HUES6 (cell line): ENCODE data around the gene RADIL.

ENCODE experiments used
- H3K27ac ChIP-seq: 2 replicates; pipeline ENCODE4 v1.7.0; 2013; ENCODE audit warnings: low read depth, mild to moderate bottlenecking, low read length, inconsistent platforms
- H3K27me3 ChIP-seq: 2 replicates; pipeline ENCODE4 v1.6.1; 2013; ENCODE audit warnings: low read length; ENCODE audit not compliant: control insufficient read depth, insufficient read depth
- H3K36me3 ChIP-seq: 2 replicates; pipeline ENCODE4 v1.6.1; 2013; ENCODE audit warnings: low read length; ENCODE audit not compliant: control insufficient read depth, insufficient read depth
- H3K4me1 ChIP-seq: 2 replicates; pipeline ENCODE4 v1.6.1; 2013; ENCODE audit warnings: low read length; ENCODE audit not compliant: control insufficient read depth, insufficient read depth
- H3K4me3 ChIP-seq: 2 replicates; pipeline ENCODE4 v1.5.1; 2013; ENCODE audit warnings: low read depth, low read length
- H3K9ac ChIP-seq: one replicate; pipeline ENCODE4 v1.6.1; 2013; ENCODE audit warnings: mild to moderate bottlenecking, low read length
- H3K9me3 ChIP-seq: 2 replicates; pipeline ENCODE4 v1.6.1; 2013; ENCODE audit warnings: low read depth, low read length; ENCODE audit not compliant: control insufficient read depth, insufficient read depth

The RADIL gene

GRCh38 chr7:4759211-4759610 lies 124.3 kb downstream of the RADIL start:
- Histone ChIP-seq H3K4me1 (no peaks in the 10 kb centered on the region), H3K9me3 (no peaks in the 10 kb centered on the region), H3K27ac (no peak overlapping the region), H3K4me3 (no peak overlapping the region), H3K9ac (no peak overlapping the region), H3K27me3 (no peaks in the 10 kb centered on the region), H3K36me3 (peaks cover 82% of the 10 kb centered on the region)

GRCh38 chr7:4758791-4759190 lies 124.7 kb downstream of the RADIL start:
- H3K4me3 ChIP-seq, result no peak overlapping the region
- peaks cover 79% of the 10 kb centered on the region for H3K36me3 ChIP-seq
- no peak overlapping the region for H3K9ac ChIP-seq
- H3K27me3 ChIP-seq, result no peaks in the 10 kb centered on the region
- no peak overlapping the region for H3K27ac ChIP-seq
- H3K9me3 ChIP-seq, result no peaks in the 10 kb centered on the region
- no peaks in the 10 kb centered on the region for H3K4me1 ChIP-seq

- Histone ChIP-seq H3K4me3 (no peak overlapping the region), H3K9ac (no peak overlapping the region), H3K27me3 (no peaks in the 10 kb centered on the region), H3K27ac (no peak overlapping the region), H3K4me1 (no peaks in the 10 kb centered on the region), H3K9me3 (no peaks in the 10 kb centered on the region), H3K36me3 (peaks cover 72% of the 10 kb centered on the region)
These were observed 125.4 kb downstream of the RADIL start for GRCh38 chr7:4758111-4758510.

- H3K36me3 ChIP-seq, result peaks cover 45% of the 10 kb centered on the region
- no peak overlapping the region for H3K27ac ChIP-seq
- H3K9me3 ChIP-seq, result no peaks in the 10 kb centered on the region
- H3K27me3 ChIP-seq, result no peaks in the 10 kb centered on the region
- no peaks in the 10 kb centered on the region for H3K4me1 ChIP-seq
- H3K9ac ChIP-seq, result no peak overlapping the region
- no peak overlapping the region for H3K4me3 ChIP-seq
These were observed 128.5 kb downstream of the RADIL start for GRCh38 chr7:4755045-4755444.

DNA sequence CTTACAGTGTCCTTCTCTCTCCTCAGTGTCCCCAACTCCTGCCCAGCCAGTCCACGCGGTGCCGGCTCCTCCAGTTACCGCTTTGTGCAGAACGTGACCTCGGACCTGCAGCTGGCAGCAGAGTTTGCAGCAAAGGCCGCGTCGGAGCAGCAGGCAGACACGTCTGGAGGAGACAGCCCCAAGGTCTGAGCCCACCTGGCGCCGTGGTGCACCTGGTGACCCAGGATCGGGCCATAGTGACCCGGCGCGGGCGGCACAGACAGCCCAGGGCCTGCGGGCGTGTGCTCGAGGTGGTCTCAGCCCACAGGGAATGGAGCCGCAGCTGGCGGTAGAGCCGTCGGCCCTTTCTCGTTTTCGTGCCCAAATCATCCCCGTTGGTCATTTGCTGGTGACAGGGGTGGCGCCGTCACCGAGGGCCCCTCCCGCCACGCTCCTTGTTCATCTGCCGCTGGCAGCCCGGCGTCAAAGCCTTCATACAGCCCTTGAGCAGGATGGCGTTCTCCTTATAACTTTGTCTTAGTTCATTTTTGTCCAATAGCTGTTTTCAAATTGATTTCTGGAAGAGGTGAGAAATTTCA lies 129.0 kb downstream of the RADIL start:
- H3K4me3 ChIP-seq, result no peak overlapping the region
- peaks cover 41% of the 10 kb centered on the region for H3K36me3 ChIP-seq
- no peak overlapping the region for H3K27ac ChIP-seq
- no peaks in the 10 kb centered on the region for H3K27me3 ChIP-seq
- H3K9me3 ChIP-seq, result no peaks in the 10 kb centered on the region
- H3K4me1 ChIP-seq, result no peaks in the 10 kb centered on the region
- no peak overlapping the region for H3K9ac ChIP-seq

GRCh38 chr7:4753598-4754432 lies 129.7 kb downstream of the RADIL start:
- no peak overlapping the region for H3K4me3 ChIP-seq
- no peaks in the 10 kb centered on the region for H3K4me1 ChIP-seq
- peaks cover 37% of the 10 kb centered on the region for H3K36me3 ChIP-seq
- no peak overlapping the region for H3K27ac ChIP-seq
- H3K27me3 ChIP-seq, result no peaks in the 10 kb centered on the region
- no peak overlapping the region for H3K9ac ChIP-seq
- H3K9me3 ChIP-seq, result no peaks in the 10 kb centered on the region

DNA sequence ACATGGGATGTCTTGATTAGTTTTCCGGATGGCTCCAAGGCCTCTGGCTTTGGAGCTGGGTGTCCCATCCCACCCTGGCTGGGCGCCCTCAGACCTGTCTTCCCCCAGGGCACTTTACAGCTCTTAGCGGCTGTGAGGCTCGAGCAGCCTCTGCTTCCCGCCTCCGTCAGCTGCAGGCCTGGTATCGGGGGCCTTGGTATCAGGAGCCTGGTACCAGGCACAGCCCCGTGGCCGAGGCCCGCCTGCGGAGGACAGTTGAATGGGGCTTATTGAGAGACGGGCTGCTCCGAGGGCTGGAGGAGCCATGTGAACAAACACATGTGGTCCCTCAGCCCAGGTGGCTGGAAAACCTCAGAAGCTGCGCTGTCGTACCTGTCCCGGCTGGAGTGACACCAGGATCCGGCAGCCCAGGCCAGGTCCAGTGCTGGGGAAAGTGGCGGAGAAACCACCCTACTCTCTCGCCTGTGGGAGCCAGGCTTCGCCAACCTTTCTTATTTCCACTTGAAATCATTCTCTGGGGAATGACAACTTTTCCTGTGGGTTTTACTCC lies 132.0 kb downstream of the RADIL start:
- Histone ChIP-seq H3K4me3 (no peak overlapping the region), H3K27me3 (no peaks in the 10 kb centered on the region), H3K4me1 (no peaks in the 10 kb centered on the region; the same call in 1 of the 2 replicates), H3K9ac (no peak overlapping the region), H3K36me3 (peaks cover 20% of the 10 kb centered on the region), H3K27ac (no peak overlapping the region), H3K9me3 (no peaks in the 10 kb centered on the region)

DNA sequence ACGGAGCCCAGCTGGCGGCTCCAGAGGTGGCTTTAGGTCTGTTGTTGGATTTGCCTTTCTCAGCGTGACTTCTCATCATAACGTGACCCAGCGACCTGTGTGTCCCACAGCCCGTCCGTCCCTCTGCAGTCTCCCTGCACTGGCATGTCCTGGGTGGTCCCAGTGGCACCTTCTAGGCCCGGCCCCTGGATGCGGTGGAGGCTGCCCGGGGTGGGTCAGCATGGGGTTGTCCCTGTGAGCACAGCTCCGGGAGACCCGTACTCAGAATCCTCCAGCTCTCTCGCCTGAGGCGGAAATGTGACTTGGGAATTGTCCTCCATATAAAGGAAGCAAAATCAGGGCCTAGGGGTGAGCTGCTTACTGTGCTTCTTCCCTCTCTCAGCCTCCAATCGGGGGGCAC lies 133.7 kb downstream of the RADIL start:
- H3K9ac ChIP-seq, result no peak overlapping the region
- H3K4me1 ChIP-seq, result peaks cover 7% of the 10 kb centered on the region; the same call in 1 of the 2 replicates
- no peaks in the 10 kb centered on the region for H3K9me3 ChIP-seq
- H3K4me3 ChIP-seq, result no peak overlapping the region
- peaks cover 6% of the 10 kb centered on the region for H3K36me3 ChIP-seq
- peaks cover 4% of the 10 kb centered on the region; the same call in 1 of the 2 replicates for H3K27me3 ChIP-seq
- H3K27ac ChIP-seq, result no peak overlapping the region

- no peak overlapping the region for H3K9ac ChIP-seq
- H3K27me3 ChIP-seq, result peaks cover 7% of the 10 kb centered on the region; the same call in 1 of the 2 replicates
- H3K9me3 ChIP-seq, result no peaks in the 10 kb centered on the region
- H3K4me1 ChIP-seq, result peaks cover 12% of the 10 kb centered on the region; the same call in 1 of the 2 replicates
- no peak overlapping the region for H3K27ac ChIP-seq
- H3K36me3 ChIP-seq, result peaks cover 1% of the 10 kb centered on the region
- no peak overlapping the region for H3K4me3 ChIP-seq
These were observed 134.2 kb downstream of the RADIL start for GRCh38 chr7:4749363-4749762.
